Measurements from ENCODE around the gene PBX3. TPM values are rescaled to one million over a fixed set of nuclear protein-coding genes. Genes with fewer than 3 reads are reported as not detected.

Gene PBX3
- total RNA-seq, 4 donors from 2014 or later = 5.1 to 360 (median 44.1) TPM

DNA sequence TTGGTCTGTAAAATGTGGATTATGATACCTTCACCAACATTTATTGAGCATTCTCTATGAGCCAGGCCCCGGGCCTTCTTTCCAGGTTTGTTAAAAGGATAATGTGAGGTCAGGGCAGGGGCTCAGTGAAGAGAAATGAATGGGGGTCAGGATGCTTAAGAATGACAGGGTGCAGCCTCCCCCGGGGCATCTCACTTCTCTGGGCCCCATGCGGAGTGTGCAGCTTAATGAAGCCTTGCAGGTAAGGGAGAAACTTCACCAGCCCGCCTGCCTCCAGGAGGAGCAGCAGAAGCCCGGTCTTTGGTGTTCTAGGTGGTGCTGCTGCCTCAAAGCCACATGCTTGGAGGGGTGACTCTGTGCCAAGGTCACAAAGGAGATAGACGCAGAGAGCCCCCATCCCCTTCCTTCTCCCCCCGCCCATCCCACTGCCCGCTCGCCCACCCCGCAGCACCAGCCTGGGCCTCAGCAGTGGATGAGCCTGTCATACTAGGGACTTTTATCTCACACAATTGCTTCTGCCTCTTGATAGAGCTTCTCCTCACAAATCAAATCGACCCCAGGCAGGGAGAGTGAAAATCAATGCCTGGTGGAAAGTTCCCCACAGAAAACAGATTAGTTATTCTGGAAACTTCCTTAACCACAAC lies 244.8 kb downstream of the PBX3 start:
- Histone ChIP-seq H3K27me3 (no peaks in the 10 kb centered on the region), H3K36me3 (no peaks in the 10 kb centered on the region), H3K4me3 (no peak overlapping the region), H3K9me3 (no peaks in the 10 kb centered on the region), H3K4me1 (no peaks in the 10 kb centered on the region), H3K27ac (no peak overlapping the region)
- intact Hi-C loops (cut with DNase I; ENCODE audit: low total_unique reads) = no loop called here
- no peak for DNase-seq
- TF ChIP-seq POLR2A (IDR thresholded peaks at IDR 0.05) = no peak

DNA sequence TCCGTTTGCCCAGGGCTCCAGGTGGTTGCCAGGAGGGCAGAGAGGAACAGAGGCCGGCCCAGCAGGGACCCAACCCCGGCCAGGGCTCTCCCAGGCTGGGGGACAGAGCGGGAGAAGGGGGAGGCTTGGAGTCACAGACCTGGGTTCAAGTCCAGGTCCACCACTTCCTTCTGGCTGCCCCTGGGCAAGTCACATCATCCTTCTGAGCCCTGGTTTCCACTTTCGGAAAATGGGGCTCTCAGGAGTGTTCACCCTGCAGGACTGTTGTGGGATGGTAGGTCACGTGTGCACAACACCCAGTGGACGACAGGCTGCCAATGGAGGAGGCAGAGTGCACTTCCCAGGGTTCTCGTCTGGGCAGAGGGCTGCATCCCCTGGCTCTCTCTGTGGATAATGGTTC lies 245.4 kb downstream of the PBX3 start:
- Histone ChIP-seq H3K36me3 (no peaks in the 10 kb centered on the region), H3K4me3 (no peak overlapping the region), H3K27me3 (no peaks in the 10 kb centered on the region), H3K4me1 (no peaks in the 10 kb centered on the region), H3K27ac (no peak overlapping the region), H3K9me3 (no peaks in the 10 kb centered on the region)
- DNase-seq = no peak
- TF ChIP-seq POLR2A (IDR thresholded peaks at IDR 0.05) = no peak
- TF ChIP-seq, protein P1, sequence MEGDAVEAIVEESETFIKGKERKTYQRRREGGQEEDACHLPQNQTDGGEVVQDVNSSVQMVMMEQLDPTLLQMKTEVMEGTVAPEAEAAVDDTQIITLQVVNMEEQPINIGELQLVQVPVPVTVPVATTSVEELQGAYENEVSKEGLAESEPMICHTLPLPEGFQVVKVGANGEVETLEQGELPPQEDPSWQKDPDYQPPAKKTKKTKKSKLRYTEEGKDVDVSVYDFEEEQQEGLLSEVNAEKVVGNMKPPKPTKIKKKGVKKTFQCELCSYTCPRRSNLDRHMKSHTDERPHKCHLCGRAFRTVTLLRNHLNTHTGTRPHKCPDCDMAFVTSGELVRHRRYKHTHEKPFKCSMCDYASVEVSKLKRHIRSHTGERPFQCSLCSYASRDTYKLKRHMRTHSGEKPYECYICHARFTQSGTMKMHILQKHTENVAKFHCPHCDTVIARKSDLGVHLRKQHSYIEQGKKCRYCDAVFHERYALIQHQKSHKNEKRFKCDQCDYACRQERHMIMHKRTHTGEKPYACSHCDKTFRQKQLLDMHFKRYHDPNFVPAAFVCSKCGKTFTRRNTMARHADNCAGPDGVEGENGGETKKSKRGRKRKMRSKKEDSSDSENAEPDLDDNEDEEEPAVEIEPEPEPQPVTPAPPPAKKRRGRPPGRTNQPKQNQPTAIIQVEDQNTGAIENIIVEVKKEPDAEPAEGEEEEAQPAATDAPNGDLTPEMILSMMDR (IDR thresholded peaks at IDR 0.05) = no peak
- intact Hi-C loops (cut with DNase I; ENCODE audit: low total_unique reads) = no loop called here

DNA sequence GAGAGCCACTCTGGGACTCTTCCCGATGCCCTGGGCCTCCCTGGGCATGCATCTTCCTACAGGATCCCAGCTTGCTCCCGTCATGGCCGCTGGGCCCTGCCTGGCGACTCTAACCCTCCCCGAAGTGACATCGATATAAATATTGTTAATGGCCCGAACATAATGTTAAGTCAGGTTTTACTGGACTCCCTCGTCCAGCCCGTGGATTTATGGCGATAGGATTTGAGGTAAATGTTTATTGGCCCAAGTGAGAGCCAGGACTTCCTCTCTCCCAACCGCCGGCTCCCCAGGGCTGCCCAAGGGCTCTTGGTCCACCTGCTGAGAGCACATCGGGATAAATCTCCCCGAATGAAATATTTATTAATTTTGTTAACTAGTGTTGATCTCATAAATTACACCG lies 246.3 kb downstream of the PBX3 start:
- Histone ChIP-seq H3K9me3 (no peaks in the 10 kb centered on the region), H3K4me3 (no peak overlapping the region), H3K4me1 (no peaks in the 10 kb centered on the region), H3K36me3 (no peaks in the 10 kb centered on the region), H3K27me3 (no peaks in the 10 kb centered on the region), H3K27ac (no peak overlapping the region)
- DNase-seq = no peak
- intact Hi-C loops (cut with DNase I; ENCODE audit: low total_unique reads) = no loop called here
- TF ChIP-seq POLR2A (IDR thresholded peaks at IDR 0.05) = no peak
- TF ChIP-seq, protein P1 (IDR thresholded peaks at IDR 0.05) = no peak

DNA sequence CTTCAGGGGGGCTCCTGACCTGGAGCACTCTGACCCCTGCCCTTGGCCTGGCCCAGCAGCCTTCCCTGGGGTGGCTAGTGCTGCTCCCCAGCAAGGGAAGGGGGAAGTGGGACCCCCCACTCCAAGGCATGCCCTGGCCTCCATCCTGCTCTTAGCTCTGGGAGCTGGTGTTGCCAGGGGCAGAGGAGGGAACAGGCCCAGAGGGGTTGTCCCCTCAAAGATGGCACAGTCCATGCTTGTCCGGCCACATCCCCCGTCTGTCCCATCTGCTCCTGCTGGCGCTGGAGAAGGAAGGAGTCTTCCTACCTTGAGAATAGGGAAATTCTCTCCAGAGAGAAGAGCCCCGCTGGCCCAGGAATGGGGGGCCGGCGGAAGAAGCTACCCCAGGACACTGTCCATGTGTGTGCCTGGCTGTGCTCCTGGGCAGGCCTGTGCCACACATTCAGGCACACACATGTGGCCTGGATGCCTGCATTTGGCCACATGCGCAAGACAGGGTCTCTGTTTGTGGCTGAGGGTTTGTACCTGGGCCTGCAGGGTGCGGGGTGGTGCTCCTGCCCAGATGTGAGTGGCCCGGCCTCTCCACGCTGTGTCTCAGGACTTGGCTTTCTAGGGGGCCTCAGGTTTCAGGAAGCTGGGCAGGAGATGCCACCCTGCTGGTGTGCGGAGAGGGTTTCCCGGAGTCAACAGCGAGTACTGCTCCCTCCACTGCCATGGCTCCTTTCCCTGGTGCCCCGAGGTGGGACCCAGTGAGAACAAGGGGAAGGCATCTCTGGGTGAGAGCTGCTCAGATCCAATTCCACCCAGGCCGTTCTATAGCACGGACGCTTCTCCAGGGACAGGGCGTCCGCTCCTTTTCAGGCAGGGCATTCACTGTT lies 247.1 kb downstream of the PBX3 start:
- H3K36me3 ChIP-seq = no peaks in the 10 kb centered on the region
- no peaks in the 10 kb centered on the region for H3K27me3 ChIP-seq
- H3K4me3 ChIP-seq = no peak overlapping the region
- no peak for DNase-seq
- H3K9me3 ChIP-seq = no peaks in the 10 kb centered on the region
- intact Hi-C loops (cut with DNase I; ENCODE audit: low total_unique reads) = no loop called here
- TF ChIP-seq POLR2A (IDR thresholded peaks at IDR 0.05) = no peak
- TF ChIP-seq, protein P1 (IDR thresholded peaks at IDR 0.05) = no peak
- H3K4me1 ChIP-seq = no peaks in the 10 kb centered on the region
- H3K27ac ChIP-seq = no peak overlapping the region

DNA sequence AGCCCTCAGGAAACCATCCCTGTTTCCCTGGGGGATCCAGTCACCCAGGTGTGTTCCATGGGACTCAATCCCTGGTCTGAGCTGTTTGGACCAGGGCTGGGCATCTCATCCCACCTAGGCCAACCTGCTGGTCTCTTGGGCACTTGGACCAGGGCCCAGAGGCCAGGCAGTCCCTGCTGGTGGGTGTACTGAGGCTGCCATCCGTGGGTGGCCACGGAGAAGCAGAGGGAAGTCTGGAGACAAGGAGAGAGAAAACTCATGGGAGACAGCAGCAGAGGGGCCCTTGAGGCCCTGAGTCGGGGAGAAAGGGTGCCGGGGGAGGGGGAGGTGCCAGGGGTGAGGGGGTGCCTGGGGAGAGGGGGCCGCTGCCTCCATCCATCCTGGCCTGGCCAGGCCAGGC lies 247.8 kb downstream of the PBX3 start:
- TF ChIP-seq POLR2A (IDR thresholded peaks at IDR 0.05) = no peak
- Histone ChIP-seq H3K9me3 (no peaks in the 10 kb centered on the region), H3K27me3 (no peaks in the 10 kb centered on the region), H3K4me1 (no peaks in the 10 kb centered on the region), H3K27ac (no peak overlapping the region), H3K36me3 (no peaks in the 10 kb centered on the region), H3K4me3 (no peak overlapping the region)
- intact Hi-C loops (cut with DNase I; ENCODE audit: low total_unique reads) = no loop called here
- DNase-seq = no peak

DNA sequence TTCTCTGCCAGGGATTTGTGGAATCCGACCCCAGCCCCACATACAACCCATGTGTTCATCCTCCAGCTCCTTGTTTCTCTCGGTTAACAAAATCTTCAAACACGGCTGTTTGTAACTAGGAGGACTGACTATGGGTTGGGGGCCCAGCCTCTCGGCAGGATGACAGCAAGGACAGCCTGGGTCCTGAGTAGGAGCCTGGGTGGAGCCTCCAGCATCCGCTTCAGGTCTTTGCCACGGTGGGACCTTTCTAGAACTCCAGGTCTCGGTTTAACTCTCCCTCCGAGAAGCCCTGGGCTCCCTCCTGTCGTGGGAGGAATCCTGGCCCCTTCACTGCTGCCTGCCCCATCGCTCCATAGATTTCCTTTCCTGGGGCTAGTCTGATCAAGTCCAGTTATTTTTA lies 248.5 kb downstream of the PBX3 start:
- TF ChIP-seq, protein P1 (IDR thresholded peaks at IDR 0.05) = no peak
- TF ChIP-seq POLR2A (IDR thresholded peaks at IDR 0.05) = no peak
- H3K4me3 ChIP-seq = no peak overlapping the region
- intact Hi-C loops (cut with DNase I; ENCODE audit: low total_unique reads) = no loop called here

More for the DNA sequence above, 248.5 kb downstream of the PBX3 start:
- Histone ChIP-seq H3K9me3 (no peaks in the 10 kb centered on the region), H3K4me1 (no peaks in the 10 kb centered on the region), H3K27ac (no peak overlapping the region), H3K36me3 (no peaks in the 10 kb centered on the region), H3K27me3 (no peaks in the 10 kb centered on the region)
- no peak for DNase-seq
